H1 (cell line): Measurements from ENCODE around the gene SMYD3. TPM values are rescaled to one million over a fixed set of nuclear protein-coding genes. Genes with fewer than 3 reads are reported as not detected.

ENCODE experiments used
- BRCA1 ChIP-seq: IDR thresholded peaks from 2 replicates; pipeline ENCODE4 v1.6.1; 2012; ENCODE audit warnings: low read depth, low read length, improper control_type of control experiment
- EP300 ChIP-seq, 2 experiments: IDR thresholded peaks; 1 replicate in 1 of 2; 2 replicates in 1 of 2; pipeline ENCODE4 v1.6.1; 2011 to 2012; ENCODE audit warnings: low read depth in 2 of 2, low read length in 2 of 2, mild to moderate bottlenecking in 2 of 2, borderline replicate concordance in 1 of 2, inconsistent platforms in 1 of 2, moderate library complexity in 1 of 2
- GTF2F1 ChIP-seq: IDR thresholded peaks from 2 replicates; pipeline ENCODE4 v1.6.1; 2012; ENCODE audit warnings: low read depth, low read length, improper control_type of control experiment, borderline replicate concordance
- HDAC6 ChIP-seq: IDR thresholded peaks from one replicate; pipeline ENCODE4 v1.7.1; 2012; ENCODE audit warnings: low read depth, mild to moderate bottlenecking, inconsistent platforms, low read length, moderate library complexity
- SRF ChIP-seq: IDR thresholded peaks from 2 replicates; pipeline ENCODE4 v1.6.1; 2011; ENCODE audit warnings: mild to moderate bottlenecking, low read depth, low read length, moderate library complexity
- polyA plus RNA-seq, 7 experiments: library from polyadenylated mRNA; depleted of rRNA in 3 of 7; stranded (reverse) in 5 of 7; unstranded in 2 of 7; fragments of >200 nt in 5 of 7; fragments of 200-250 nt in 2 of 7; gene quantifications; 1 replicate in 5 of 7; 2 replicates in 1 of 7; 4 replicates in 1 of 7; pipeline versions ENCODE4 v1.2.1 to v1.2.3, GENCODE V29; 2011 to 2013; ENCODE audit warnings: missing spikeins in 2 of 7, mixed read lengths in 2 of 7
- total RNA-seq: library from RNA; stranded (reverse); fragmentation: NEBNext Ultra II Directional; extraction: Animal tissue kit (Norgen Biotek cat#: 25700); gene quantifications from 2 replicates; pipeline ENCODE4 v1.2.1, GENCODE V29; 2021

Gene SMYD3
- total and polyA plus RNA-seq, 2 of the 8 experiments (the other 6 are each of a cell fraction or from before 2014, with no cell fraction given): 17.3 to 25.4 TPM

DNA sequence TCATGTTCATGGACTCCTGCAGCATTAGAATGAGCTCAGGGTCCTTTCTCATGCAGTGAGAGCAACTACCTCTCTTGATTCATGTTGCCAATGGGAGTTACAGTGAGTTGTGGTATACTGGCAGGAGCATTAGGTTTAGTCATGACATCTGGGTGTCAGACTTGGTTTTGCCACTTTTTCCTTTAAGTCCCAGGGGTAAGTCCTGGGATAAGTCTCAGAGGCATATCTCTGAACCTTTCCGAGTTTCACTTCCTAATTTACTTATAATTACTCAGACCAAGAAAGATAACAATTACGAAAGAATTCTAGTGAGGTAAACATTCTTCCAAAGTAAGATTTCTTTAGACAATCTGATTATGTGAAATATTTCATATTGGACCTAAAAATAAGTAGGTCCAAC is 606.0 kb downstream of the SMYD3 start (continued):
- TF ChIP-seq BRCA1: no peak
- TF ChIP-seq HDAC6: no peak
- TF ChIP-seq SRF: no peak
- no peak for TF ChIP-seq GTF2F1
- no peak for TF ChIP-seq EP300 (IDR thresholded peaks at IDR 0.05; ENCODE audit: borderline replicate concordance in 1 of 2, low read depth in 2 of 2, low read length in 2 of 2)
